Mesenchymal stem cell (in vitro differentiated cells and primary cell): ENCODE results near the gene C21orf58.

Source experiments
- DNase-seq: peaks from one replicate; pipeline ENCODE4 v3.0.0-alpha.2; 2013
- H2AFZ ChIP-seq: one replicate; pipeline ENCODE4 v1.6.1; 2013; ENCODE audit warnings: low read depth, mild to moderate bottlenecking, control low read depth, inconsistent platforms, low read length, moderate library complexity
- H2AK5ac ChIP-seq: 2 replicates; pipeline ENCODE4 v1.6.1; 2013; ENCODE audit warnings: low read length, moderate library complexity, mild to moderate bottlenecking, inconsistent platforms; ENCODE audit not compliant: severe bottlenecking
- H2BK120ac ChIP-seq: one replicate; pipeline ENCODE4 v1.6.1; 2013; ENCODE audit warnings: low read depth, mild to moderate bottlenecking, inconsistent platforms, low read length, moderate library complexity
- H2BK12ac ChIP-seq, 2 experiments: one replicate each; pipeline ENCODE4 v1.6.1; 2013; ENCODE audit warnings: inconsistent platforms in 2 of 2, low read length in 2 of 2, mild to moderate bottlenecking in 2 of 2, moderate library complexity in 2 of 2, control low read depth in 1 of 2
- H2BK15ac ChIP-seq: one replicate; pipeline ENCODE4 v1.6.1; 2013; ENCODE audit warnings: mild to moderate bottlenecking, low read depth, inconsistent platforms; ENCODE audit not compliant: poor library complexity, severe bottlenecking
- H2BK5ac ChIP-seq: 2 replicates; pipeline ENCODE4 v1.6.1; 2013; ENCODE audit warnings: low read depth, mild to moderate bottlenecking, low read length, control low read depth, inconsistent platforms; ENCODE audit not compliant: poor library complexity, severe bottlenecking
- H3K14ac ChIP-seq, 2 experiments: one replicate each; pipeline ENCODE4 v1.6.1; 2013; ENCODE audit warnings: inconsistent platforms in 2 of 2, low read length in 2 of 2, control low read depth in 1 of 2, mild to moderate bottlenecking in 1 of 2, moderate library complexity in 1 of 2
- H3K18ac ChIP-seq, 2 experiments: one replicate each; pipeline ENCODE4 v1.6.1; 2013; ENCODE audit warnings: inconsistent platforms in 2 of 2, low read length in 2 of 2, control low read depth in 1 of 2, low read depth in 1 of 2, mild to moderate bottlenecking in 1 of 2
- H3K23ac ChIP-seq, 2 experiments: one replicate each; pipeline ENCODE4 v1.6.1; 2013; ENCODE audit warnings: inconsistent platforms in 2 of 2, low read length in 2 of 2, mild to moderate bottlenecking in 2 of 2, moderate library complexity in 2 of 2, control low read depth in 1 of 2
- H3K27ac ChIP-seq: 2 replicates; pipeline ENCODE4 v1.5.1; 2013; ENCODE audit warnings: mild to moderate bottlenecking, moderate library complexity, low read length, control low read depth, inconsistent platforms; ENCODE audit not compliant: poor library complexity, severe bottlenecking
- H3K27me3 ChIP-seq, 2 experiments: 2 replicates each; pipeline versions ENCODE4 v1.6.1 to v1.7.0; 2013; ENCODE audit warnings: low read length in 2 of 2, mild to moderate bottlenecking in 2 of 2, moderate library complexity in 2 of 2, control low read depth in 1 of 2, inconsistent platforms in 1 of 2; ENCODE audit not compliant: control insufficient read depth in 1 of 2, insufficient read depth in 1 of 2
- H3K36me3 ChIP-seq, 2 experiments: 2 replicates each; pipeline versions ENCODE4 v1.6.1 to v1.7.0; 2013; ENCODE audit warnings: low read length in 2 of 2, control low read depth in 1 of 2, inconsistent platforms in 1 of 2, low read depth in 1 of 2, mild to moderate bottlenecking in 1 of 2; ENCODE audit not compliant: insufficient read depth in 2 of 2, control insufficient read depth in 1 of 2
- H3K4ac ChIP-seq, 2 experiments: one replicate each; pipeline ENCODE4 v1.6.1; 2013; ENCODE audit warnings: inconsistent platforms in 2 of 2, low read length in 2 of 2, mild to moderate bottlenecking in 2 of 2, moderate library complexity in 2 of 2, control low read depth in 1 of 2, low read depth in 1 of 2
- H3K4me1 ChIP-seq: 2 replicates; pipeline ENCODE4 v1.6.1; 2013; ENCODE audit warnings: low read depth, low read length, control low read depth; ENCODE audit not compliant: control insufficient read depth, insufficient read depth
- H3K4me2 ChIP-seq: 2 replicates; pipeline ENCODE4 v1.6.1; 2013; ENCODE audit warnings: low read length, mild to moderate bottlenecking, inconsistent platforms; ENCODE audit not compliant: poor library complexity, severe bottlenecking
- H3K4me3 ChIP-seq, 2 experiments: 2 replicates each; pipeline versions ENCODE4 v1.5.1 to v1.7.0; 2013; ENCODE audit warnings: low read length in 2 of 2, mild to moderate bottlenecking in 2 of 2, control low read depth in 1 of 2, low read depth in 1 of 2; ENCODE audit not compliant: insufficient read depth in 1 of 2
- H3K79me1 ChIP-seq: replicated peaks from 2 replicates; pipeline ENCODE4 v1.6.1; 2013; ENCODE audit warnings: mild to moderate bottlenecking, control low read depth, low read length, inconsistent platforms; ENCODE audit not compliant: poor library complexity, severe bottlenecking
- H3K9ac ChIP-seq: 2 replicates; pipeline ENCODE4 v1.7.0; 2013; ENCODE audit warnings: mild to moderate bottlenecking, low read length, moderate library complexity
- H3K9me3 ChIP-seq: 2 replicates; pipeline ENCODE4 v1.7.0; 2013; ENCODE audit warnings: mild to moderate bottlenecking, low read length; ENCODE audit not compliant: control insufficient read depth
- H4K8ac ChIP-seq: one replicate; pipeline ENCODE4 v1.6.1; 2013; ENCODE audit warnings: inconsistent platforms, mild to moderate bottlenecking, low read length, moderate library complexity
- H4K91ac ChIP-seq: one replicate; pipeline ENCODE4 v1.6.1; 2013; ENCODE audit warnings: mild to moderate bottlenecking, low read length, inconsistent platforms
- WGBS: methylation state at CpG from one replicate; pipeline ENCODE4 v1.1.7; 2013; ENCODE audit warnings: mixed read lengths; 5-methylcytosine and 5-hydroxymethylcytosine counted together

C21orf58 gene

DNA sequence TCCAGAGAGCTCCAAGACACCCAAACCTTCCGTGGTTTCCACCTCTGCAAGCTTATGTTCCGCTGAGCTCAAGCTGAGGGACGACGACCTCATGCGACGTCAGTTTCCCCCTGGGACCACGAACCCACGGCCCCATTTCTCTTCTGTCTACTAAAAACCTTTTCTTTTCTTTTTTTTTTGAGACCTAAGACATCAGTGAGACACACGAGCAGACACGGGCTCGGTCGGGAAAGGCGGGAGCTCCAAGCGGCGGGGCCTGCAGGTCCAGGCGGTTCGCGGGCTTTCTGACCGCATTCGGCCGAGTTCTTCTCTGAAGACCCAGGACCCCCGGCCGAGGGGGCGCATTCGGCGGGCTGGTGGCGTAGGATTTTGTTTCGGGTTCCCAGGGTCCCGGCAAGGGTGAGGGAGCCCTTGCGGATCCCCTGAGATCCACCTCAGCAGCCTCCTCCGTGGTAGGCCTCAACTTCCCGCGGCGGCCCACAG, 402 bp downstream of the C21orf58 start:
- peak overlapping the region in 1 of 2 experiments; percentile 32 for H3K4ac ChIP-seq
- no peak overlapping the region for H3K23ac ChIP-seq
- no peak overlapping the region for H2BK120ac ChIP-seq
- H4K8ac ChIP-seq, result no peak overlapping the region
- peak overlapping the region; percentile 65 to 92 for H3K4me3 ChIP-seq
- peak overlapping the region; percentile 94 for H3K4me2 ChIP-seq
- no peaks in the 10 kb centered on the region for H3K27me3 ChIP-seq
- H3K9me3 ChIP-seq, result no peaks in the 10 kb centered on the region
- peaks cover 15% of the 10 kb centered on the region for H3K4me1 ChIP-seq
- WGBS, result under 1% methylated on average over 28 of the region's 34 CpGs
- peak overlapping the region; percentile 33 for H2AFZ ChIP-seq
- no peak overlapping the region for H2BK5ac ChIP-seq
- H4K91ac ChIP-seq, result no peak overlapping the region
- H3K14ac ChIP-seq, result peak overlapping the region in 1 of 2 experiments; percentile 56
- no peak overlapping the region for H2BK15ac ChIP-seq
- H3K9ac ChIP-seq, result peak overlapping the region; percentile 90
- peak overlapping the region in 1 of 2 experiments; percentile 16 for H3K18ac ChIP-seq
- DNase-seq, result peak; percentile 47
- H3K36me3 ChIP-seq, result peaks cover 5 to 11% of the 10 kb centered on the region in 2 experiments
- H2AK5ac ChIP-seq, result no peak overlapping the region
- H3K27ac ChIP-seq, result no peak overlapping the region
- H2BK12ac ChIP-seq, result no peak overlapping the region
- peaks cover 20% of the 10 kb centered on the region for H3K79me1 ChIP-seq

DNA sequence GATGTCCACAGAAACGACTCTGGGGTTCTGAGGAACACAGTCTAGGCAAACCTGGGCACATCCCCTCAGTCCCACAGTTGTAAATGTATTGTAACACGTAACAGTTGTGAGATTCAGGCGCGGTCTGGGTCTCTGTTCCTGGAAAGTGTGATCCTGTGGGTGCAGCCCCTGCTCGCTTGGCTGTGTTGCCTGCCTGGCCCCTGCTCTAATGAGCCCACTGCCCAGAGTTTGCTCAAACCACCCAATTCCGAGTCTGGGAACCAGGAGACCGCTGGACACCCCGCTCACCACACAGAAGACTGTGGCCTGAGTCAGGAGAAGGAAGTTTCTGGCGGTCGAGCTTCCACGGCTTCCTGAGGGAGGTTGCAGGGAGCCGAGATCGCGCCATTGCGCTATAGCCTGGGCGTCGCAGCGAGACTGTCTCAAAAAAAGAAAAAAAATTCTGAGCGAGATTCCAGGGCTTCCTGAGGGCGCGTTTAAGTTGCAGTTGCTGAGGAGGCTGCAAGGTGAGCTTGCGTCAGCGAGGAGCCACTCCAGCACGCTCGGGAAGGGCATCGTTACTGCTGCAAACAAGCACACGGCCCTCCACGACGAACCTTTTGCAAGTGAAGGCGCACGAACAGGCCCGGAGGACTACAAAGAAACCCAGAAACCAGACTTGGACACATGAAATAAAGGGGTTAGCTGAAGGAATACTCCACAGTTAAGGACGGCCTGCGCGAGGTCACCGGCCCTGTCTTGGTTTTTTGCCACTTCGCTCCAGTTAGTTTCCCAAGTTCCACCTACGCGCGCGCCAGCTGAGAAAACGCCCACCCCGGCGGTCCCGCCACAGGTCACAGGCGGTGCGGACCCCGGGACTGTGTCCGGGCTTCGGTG, 1.1 kb downstream of the C21orf58 start:
- Histone ChIP-seq H2BK15ac (no peak overlapping the region), H2AK5ac (no peak overlapping the region), H3K14ac (no peak overlapping the region), H3K27me3 (no peaks in the 10 kb centered on the region), H3K9ac (peak overlapping the region; percentile 90), H3K27ac (no peak overlapping the region), H4K91ac (no peak overlapping the region), H3K4me2 (peak overlapping the region; percentile 94), H3K79me1 (peaks cover 19% of the 10 kb centered on the region), H3K4me3 (peak overlapping the region; percentile 65 to 92), H3K36me3 (peaks cover under 1 to 4% of the 10 kb centered on the region in 2 experiments), H2BK12ac (no peak overlapping the region), H3K9me3 (no peaks in the 10 kb centered on the region), H3K4me1 (peaks cover 21% of the 10 kb centered on the region), H2AFZ (peak overlapping the region; percentile 8), H3K18ac (peak overlapping the region in 1 of 2 experiments; percentile 32), H3K4ac (peak overlapping the region in 1 of 2 experiments; percentile 32), H2BK120ac (no peak overlapping the region), H3K23ac (peak overlapping the region in 1 of 2 experiments; percentile 23), H4K8ac (peak overlapping the region; percentile 76), H2BK5ac (no peak overlapping the region)
- DNase-seq, result peak; percentile 64
- 5% methylated on average over 50 of the region's 50 CpGs for WGBS

DNA sequence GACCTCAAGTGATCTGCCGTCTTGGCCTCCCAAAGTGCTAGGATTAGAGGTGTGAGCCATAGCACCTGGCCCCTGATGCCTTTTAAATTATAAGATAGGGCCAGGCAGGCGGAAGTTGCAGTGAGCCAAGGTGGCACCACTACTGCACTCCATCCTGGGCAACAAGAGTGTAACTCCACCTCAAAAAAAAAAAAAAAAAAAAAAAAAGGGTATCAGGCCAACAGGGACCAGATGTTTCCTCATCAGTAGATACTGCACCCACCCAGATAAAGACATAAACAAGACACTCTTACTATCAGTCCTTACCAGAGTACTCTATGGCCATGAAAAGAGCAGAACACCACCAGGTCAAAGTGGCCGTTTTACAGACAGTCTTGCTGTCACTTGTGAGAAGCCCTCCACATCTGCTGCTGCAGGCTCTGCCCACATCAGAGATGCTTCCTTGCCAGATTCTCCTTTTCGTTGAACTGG, 3.3 kb downstream of the C21orf58 start:
- H2BK120ac ChIP-seq, result no peak overlapping the region
- H4K8ac ChIP-seq, result no peak overlapping the region
- H3K79me1 ChIP-seq, result peaks cover 17% of the 10 kb centered on the region
- no peak overlapping the region for H3K14ac ChIP-seq
- 77% methylated on average over 3 of the region's 4 CpGs for WGBS
- no peak overlapping the region for H3K4ac ChIP-seq
- no peak overlapping the region for H2BK15ac ChIP-seq
- no peak overlapping the region for H3K4me2 ChIP-seq
- H2BK5ac ChIP-seq, result no peak overlapping the region
- no peak overlapping the region for H3K23ac ChIP-seq
- no peaks in the 10 kb centered on the region for H3K36me3 ChIP-seq
- no peak overlapping the region for H2AFZ ChIP-seq
- H3K4me1 ChIP-seq, result peaks cover 21% of the 10 kb centered on the region
- H3K27me3 ChIP-seq, result no peaks in the 10 kb centered on the region
- H3K4me3 ChIP-seq, result no peak overlapping the region
- H3K9ac ChIP-seq, result no peak overlapping the region
- no peak overlapping the region for H2BK12ac ChIP-seq
- H2AK5ac ChIP-seq, result no peak overlapping the region
- no peak overlapping the region for H3K18ac ChIP-seq
- H3K9me3 ChIP-seq, result no peaks in the 10 kb centered on the region
- H4K91ac ChIP-seq, result no peak overlapping the region
- no peak for DNase-seq
- H3K27ac ChIP-seq, result no peak overlapping the region

DNA sequence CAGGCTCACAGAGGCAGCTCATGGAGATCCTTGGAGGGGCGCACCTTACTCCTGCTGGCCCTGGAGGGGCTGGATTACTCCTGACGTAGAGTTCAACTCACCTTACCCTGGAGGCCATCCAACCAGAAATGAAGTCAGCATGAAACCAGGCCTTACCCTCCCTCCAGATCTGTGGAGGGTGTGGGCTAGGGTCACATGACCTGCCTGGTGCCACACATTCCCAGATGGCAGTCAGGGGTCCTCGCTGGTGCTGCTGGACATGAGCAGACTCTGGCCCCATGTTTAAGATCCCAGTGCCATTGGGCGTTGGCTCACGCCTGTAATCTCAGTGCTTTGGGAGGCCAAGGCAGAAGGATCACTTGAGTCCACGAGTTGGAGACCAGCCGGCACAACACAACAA, 4.5 kb downstream of the C21orf58 start:
- Histone ChIP-seq H3K9me3 (no peaks in the 10 kb centered on the region), H2AK5ac (no peak overlapping the region), H4K91ac (peak overlapping the region; percentile 18), H2BK5ac (no peak overlapping the region), H3K23ac (no peak overlapping the region), H2AFZ (no peak overlapping the region), H3K4me1 (peaks cover 21% of the 10 kb centered on the region), H3K4ac (peak overlapping the region in 1 of 2 experiments; percentile 64), H3K18ac (no peak overlapping the region), H3K79me1 (peaks cover 17% of the 10 kb centered on the region), H3K27me3 (no peaks in the 10 kb centered on the region), H2BK120ac (no peak overlapping the region), H4K8ac (peak overlapping the region; percentile 48), H2BK12ac (no peak overlapping the region), H2BK15ac (no peak overlapping the region), H3K9ac (no peak overlapping the region), H3K4me3 (no peak overlapping the region), H3K4me2 (no peak overlapping the region), H3K14ac (no peak overlapping the region), H3K36me3 (no peaks in the 10 kb centered on the region), H3K27ac (no peak overlapping the region)
- 95% methylated on average over 7 of the region's 7 CpGs for WGBS
- DNase-seq, result no peak
